Measurements from ENCODE around the gene ANXA4.

ANXA4 gene

DNA sequence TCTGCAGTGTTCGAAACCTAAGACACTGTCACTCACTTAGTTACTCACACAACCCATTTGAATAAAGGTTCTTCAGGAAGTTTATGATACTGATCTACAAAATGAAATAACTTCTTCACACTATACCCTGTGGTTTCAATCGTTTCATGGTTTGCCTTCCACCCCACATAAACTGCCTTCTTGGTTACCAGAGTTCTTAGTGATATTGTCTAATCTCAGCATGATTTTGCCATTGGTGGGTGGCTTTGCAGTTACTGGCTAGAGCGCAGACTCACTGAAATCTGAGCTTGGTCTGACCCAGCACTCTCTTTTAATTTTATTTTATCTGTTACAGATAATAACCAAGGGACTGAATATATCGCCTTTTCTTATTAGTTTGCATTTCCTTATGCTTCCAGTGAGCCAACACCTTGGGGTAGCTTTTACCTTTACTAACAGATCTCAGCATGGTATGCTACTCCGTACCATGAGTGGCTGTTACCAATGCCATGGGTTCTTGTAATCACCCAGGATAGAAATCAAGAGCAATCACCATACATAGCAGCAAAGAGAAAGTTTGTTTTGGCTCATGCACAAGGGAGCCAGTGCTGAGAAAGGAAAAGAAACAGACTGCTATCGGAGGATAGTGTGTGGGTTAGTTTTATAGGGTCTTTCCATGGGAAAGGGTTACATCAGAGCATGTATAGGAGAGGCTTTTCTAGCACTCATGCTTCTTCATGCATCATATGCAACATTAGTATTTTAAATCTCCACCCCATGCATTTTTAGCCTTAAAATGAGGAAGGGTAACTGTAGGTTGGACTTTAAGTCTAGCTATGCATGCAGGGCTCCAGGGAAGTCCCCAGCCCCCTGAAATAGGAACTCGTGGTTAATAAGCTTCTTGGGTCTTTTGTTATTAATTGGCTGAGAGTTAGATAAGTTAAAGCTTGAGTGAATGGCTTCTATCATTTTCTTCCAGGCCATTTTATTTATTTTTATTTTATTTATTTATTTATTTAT lies 33.3 kb downstream of the ANXA4 start:
- peak; percentile 68 for DNase-seq (ENCODE audit: low read depth)
- TF ChIP-seq, protein P1, sequence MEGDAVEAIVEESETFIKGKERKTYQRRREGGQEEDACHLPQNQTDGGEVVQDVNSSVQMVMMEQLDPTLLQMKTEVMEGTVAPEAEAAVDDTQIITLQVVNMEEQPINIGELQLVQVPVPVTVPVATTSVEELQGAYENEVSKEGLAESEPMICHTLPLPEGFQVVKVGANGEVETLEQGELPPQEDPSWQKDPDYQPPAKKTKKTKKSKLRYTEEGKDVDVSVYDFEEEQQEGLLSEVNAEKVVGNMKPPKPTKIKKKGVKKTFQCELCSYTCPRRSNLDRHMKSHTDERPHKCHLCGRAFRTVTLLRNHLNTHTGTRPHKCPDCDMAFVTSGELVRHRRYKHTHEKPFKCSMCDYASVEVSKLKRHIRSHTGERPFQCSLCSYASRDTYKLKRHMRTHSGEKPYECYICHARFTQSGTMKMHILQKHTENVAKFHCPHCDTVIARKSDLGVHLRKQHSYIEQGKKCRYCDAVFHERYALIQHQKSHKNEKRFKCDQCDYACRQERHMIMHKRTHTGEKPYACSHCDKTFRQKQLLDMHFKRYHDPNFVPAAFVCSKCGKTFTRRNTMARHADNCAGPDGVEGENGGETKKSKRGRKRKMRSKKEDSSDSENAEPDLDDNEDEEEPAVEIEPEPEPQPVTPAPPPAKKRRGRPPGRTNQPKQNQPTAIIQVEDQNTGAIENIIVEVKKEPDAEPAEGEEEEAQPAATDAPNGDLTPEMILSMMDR (conservative IDR thresholded peaks at IDR 0.05; ENCODE audit: low read depth, low read length), result no peak
- H3K4me3 ChIP-seq (ENCODE audit: low read depth, low read length), result peak overlapping the region; percentile 28

GRCh38 chr2:69776886-69777785 lies 35.2 kb downstream of the ANXA4 start:
- H3K4me3 ChIP-seq (ENCODE audit: low read depth, low read length), result no peak overlapping the region
- DNase-seq (ENCODE audit: low read depth), result no peak
- TF ChIP-seq, protein P1 (conservative IDR thresholded peaks at IDR 0.05; ENCODE audit: low read depth, low read length), result no peak

- no peak overlapping the region for H3K4me3 ChIP-seq (ENCODE audit: low read depth, low read length)
- TF ChIP-seq, protein P1 (conservative IDR thresholded peaks at IDR 0.05; ENCODE audit: low read depth, low read length), result no peak
- DNase-seq (ENCODE audit: low read depth), result no peak
These were observed 35.8 kb downstream of the ANXA4 start for GRCh38 chr2:69777786-69778105.

GRCh38 chr2:69779258-69780001 lies 37.5 kb downstream of the ANXA4 start:
- TF ChIP-seq, protein P1 (conservative IDR thresholded peaks at IDR 0.05; ENCODE audit: low read depth, low read length), result no peak
- H3K4me3 ChIP-seq (ENCODE audit: low read depth, low read length), result no peak overlapping the region
- no peak for DNase-seq (ENCODE audit: low read depth)

DNA sequence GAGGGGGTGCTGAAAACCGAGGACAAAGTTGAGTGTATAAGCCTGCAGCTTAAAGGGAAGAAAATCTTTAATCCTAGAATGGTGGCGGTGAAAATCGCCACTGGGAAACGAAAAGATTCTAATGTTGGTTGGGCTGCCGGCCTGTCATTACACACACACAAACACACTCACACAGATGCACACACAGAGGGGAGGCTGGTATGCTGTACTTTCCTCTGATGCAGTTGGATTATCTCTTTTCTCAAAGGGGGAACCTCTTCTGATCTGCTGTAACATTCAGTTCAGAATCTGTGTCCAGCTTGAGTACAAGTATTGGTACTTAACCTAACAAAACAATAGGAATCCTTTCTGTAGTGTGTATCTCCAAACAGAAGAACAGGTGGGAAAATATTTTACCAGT lies 39.0 kb downstream of the ANXA4 start:
- no peak overlapping the region for H3K4me3 ChIP-seq (ENCODE audit: low read depth, low read length)
- TF ChIP-seq, protein P1 (conservative IDR thresholded peaks at IDR 0.05; ENCODE audit: low read depth, low read length), result no peak
- DNase-seq (ENCODE audit: low read depth), result peak; percentile 33
